CD14-positive monocyte (primary cell): ENCODE measurements around the gene MDFI. TPM values are rescaled to one million over a fixed set of nuclear protein-coding genes. Genes with fewer than 3 reads are reported as not detected.

Experiments used
- DNase-seq, 3 donors: peaks; one replicate each; pipeline ENCODE4 v3.0.0-alpha.2; 2011 to 2022
- H2AFZ ChIP-seq: 2 replicates; pipeline ENCODE4 v1.6.0; 2012; ENCODE audit warnings: mild to moderate bottlenecking, low read depth, low read length, inconsistent platforms; ENCODE audit not compliant: insufficient read depth, poor library complexity, severe bottlenecking
- H3K27ac ChIP-seq, 2 donors: 1 replicate in 1 of 2; 2 replicates in 1 of 2; pipeline ENCODE4 v1.5.1; 2012 to 2013; ENCODE audit warnings: low read length in 2 of 2, control low read depth in 1 of 2, inconsistent platforms in 1 of 2, low read depth in 1 of 2, mild to moderate bottlenecking in 1 of 2
- H3K27me3 ChIP-seq, 2 donors: one replicate each; pipeline versions ENCODE4 v1.6.0 to v1.6.1; 2011 to 2013; ENCODE audit warnings: low read length in 2 of 2; ENCODE audit not compliant: control insufficient read depth in 2 of 2, insufficient read depth in 2 of 2
- H3K36me3 ChIP-seq, 2 donors: replicated peaks in 1 of 2; 1 replicate in 1 of 2; 2 replicates in 1 of 2; pipeline versions ENCODE4 v1.5.1 to v1.6.1; 2012 to 2013; ENCODE audit warnings: low read length in 2 of 2, control low read depth in 1 of 2, inconsistent platforms in 1 of 2, mild to moderate bottlenecking in 1 of 2; ENCODE audit not compliant: insufficient read depth in 2 of 2, control insufficient read depth in 1 of 2
- H3K4me1 ChIP-seq, 2 donors: 1 replicate in 1 of 2; 2 replicates in 1 of 2; pipeline versions ENCODE4 v1.5.1 to v1.6.1; 2012 to 2013; ENCODE audit warnings: low read length in 2 of 2, control low read depth in 1 of 2, inconsistent platforms in 1 of 2, mild to moderate bottlenecking in 1 of 2, moderate library complexity in 1 of 2; ENCODE audit not compliant: insufficient read depth in 2 of 2, control insufficient read depth in 1 of 2
- H3K4me2 ChIP-seq: replicated peaks from 2 replicates; pipeline ENCODE3; 2012; ENCODE audit warnings: low read length, moderate library complexity, mild to moderate bottlenecking; ENCODE audit not compliant: poor library complexity, severe bottlenecking; ENCODE audit errors: extremely low read depth
- H3K4me3 ChIP-seq, 3 experiments: fragments of 200-600 bp in 1 of 3; sonication (generic) in 1 of 3; replicated peaks in 1 of 3; 1 replicate in 2 of 3; 2 replicates in 1 of 3; pipeline ENCODE4 v1.5.1; 2011 to 2013; ENCODE audit warnings: low read length in 3 of 3, mild to moderate bottlenecking in 3 of 3, control low read depth in 2 of 3, low read depth in 2 of 3, inconsistent platforms in 1 of 3, moderate library complexity in 1 of 3
- H3K79me2 ChIP-seq: 2 replicates; pipeline ENCODE4 v1.6.0; 2012; ENCODE audit warnings: mild to moderate bottlenecking, control low read depth, inconsistent platforms, low read length, moderate library complexity; ENCODE audit not compliant: insufficient read depth
- H3K9ac ChIP-seq: 2 replicates; pipeline ENCODE4 v1.6.0; 2017; ENCODE audit warnings: low read length, mild to moderate bottlenecking; ENCODE audit not compliant: insufficient read depth, poor library complexity, severe bottlenecking
- H3K9me3 ChIP-seq, 2 donors: replicated peaks in 1 of 2; 1 replicate in 1 of 2; 2 replicates in 1 of 2; pipeline versions ENCODE4 v1.5.1 to v1.6.1; 2012 to 2013; ENCODE audit warnings: low read length in 2 of 2, control low read depth in 1 of 2; ENCODE audit not compliant: control insufficient read depth in 1 of 2, insufficient read depth in 1 of 2
- H4K20me1 ChIP-seq: 2 replicates; pipeline ENCODE4 v1.6.0; 2012; ENCODE audit warnings: mild to moderate bottlenecking, low read length, control low read depth, moderate library complexity; ENCODE audit not compliant: insufficient read depth
- H3K27ac Mint-ChIP-seq, 7 donors: one replicate each; pipeline ENCODE4 v1.8.0; 2020; ENCODE audit warnings: mild to moderate bottlenecking in 7 of 7, mixed read lengths in 7 of 7, moderate library complexity in 6 of 7, inconsistent platforms in 2 of 7
- H3K27me3 Mint-ChIP-seq, 3 donors: one replicate each; pipeline ENCODE4 v1.8.0; 2021 to 2022; ENCODE audit warnings: low read depth in 3 of 3, mild to moderate bottlenecking in 3 of 3, mixed read lengths in 3 of 3, moderate library complexity in 3 of 3, inconsistent platforms in 1 of 3
- H3K36me3 Mint-ChIP-seq, 2 donors: one replicate each; pipeline ENCODE4 v1.8.0; 2020; ENCODE audit warnings: mixed read lengths in 2 of 2, inconsistent platforms in 1 of 2, mild to moderate bottlenecking in 1 of 2
- H3K4me1 Mint-ChIP-seq: one replicate; pipeline ENCODE4 v1.8.0; 2020; ENCODE audit warnings: mild to moderate bottlenecking, mixed read lengths
- H3K4me3 Mint-ChIP-seq, 2 donors: one replicate each; pipeline ENCODE4 v1.8.0; 2020; ENCODE audit warnings: mild to moderate bottlenecking in 2 of 2, mixed read lengths in 2 of 2, moderate library complexity in 1 of 2
- H3K9me3 Mint-ChIP-seq, 7 donors: one replicate each; pipeline ENCODE4 v1.8.0; 2020 to 2022; ENCODE audit warnings: mixed read lengths in 7 of 7, mild to moderate bottlenecking in 6 of 7, moderate library complexity in 6 of 7, inconsistent platforms in 2 of 7
- CTCF ChIP-seq: fragments of 200-600 bp; IDR thresholded peaks from one replicate; pipeline ENCODE4 v1.8.0; 2022; ENCODE audit warnings: antibody characterized with exemption, mild to moderate bottlenecking
- WGBS: methylation state at CpG from one replicate; pipeline ENCODE4 v1.1.5; 2013; ENCODE audit warnings: missing lambda C conversion rate; ENCODE audit not compliant: insufficient coverage; 5-methylcytosine and 5-hydroxymethylcytosine counted together
- intact Hi-C, 2 donors: fragments of 100-400 bp; cut with micrococcal nuclease; formaldehyde crosslinking; loops; one replicate each; pipeline versions ENCODE4 v1.15.0 to v1.15.1; 2023
- polyA plus RNA-seq, 3 donors: library from polyadenylated mRNA; depleted of rRNA in 1 of 3; unstranded in 2 of 3; stranded (reverse) in 1 of 3; fragments of 300-500 nt in 2 of 3; fragments of >200 nt in 1 of 3; fragmentation: Illumina TruSeq in 2 of 3; gene quantifications; 1 replicate in 2 of 3; 2 replicates in 1 of 3; pipeline ENCODE4 v1.2.3, GENCODE V29; 2012 to 2021

Gene MDFI
- polyA plus RNA-seq, 3 donors = not detected

DNA sequence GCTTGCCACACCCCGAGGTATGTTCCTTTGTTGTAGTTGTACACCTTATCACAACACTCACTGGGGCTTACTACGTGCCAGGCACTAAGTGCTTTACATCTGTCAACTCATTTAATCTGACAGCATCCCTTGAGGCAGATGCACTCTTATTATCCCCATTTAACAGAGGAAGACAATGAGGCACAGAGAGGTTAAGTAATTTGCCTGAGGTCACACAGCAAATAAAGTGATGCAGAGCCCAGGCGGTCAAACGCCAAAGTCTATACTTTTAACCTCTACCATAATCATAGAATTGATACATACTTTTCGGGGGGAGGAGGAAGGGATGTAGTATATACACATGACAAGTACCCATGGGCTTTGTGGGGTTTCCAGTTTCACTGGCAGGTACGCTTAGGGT, 37.7 kb downstream of the MDFI start:
- H3K27me3 Mint-ChIP-seq = peaks cover 0 to 6% (median 1%) of the 10 kb centered on the region in 3 donors
- H3K4me1 Mint-ChIP-seq = peaks cover 10% of the 10 kb centered on the region
- Histone ChIP-seq H3K4me3 (no peak overlapping the region), H3K9me3 (no peaks in the 10 kb centered on the region), H3K36me3 (no peaks in the 10 kb centered on the region), H3K27ac (no peak overlapping the region), H3K9ac (no peak overlapping the region), H2AFZ (no peak overlapping the region), H3K4me2 (no peak overlapping the region), H3K27me3 (no peaks in the 10 kb centered on the region), H3K79me2 (no peaks in the 10 kb centered on the region), H4K20me1 (no peaks in the 10 kb centered on the region), H3K4me1 (peaks cover 0 to 5% of the 10 kb centered on the region in 2 donors)
- no peaks in the 10 kb centered on the region for H3K36me3 Mint-ChIP-seq
- TF ChIP-seq CTCF = no peak
- intact Hi-C loops = no loop called here
- no peak overlapping the region for H3K4me3 Mint-ChIP-seq
- H3K27ac Mint-ChIP-seq = no peak overlapping the region
- H3K9me3 Mint-ChIP-seq = peaks cover 0 to 2% (median 0%) of the 10 kb centered on the region in 7 donors
- WGBS = 100% methylated on average over 1 of the region's 6 CpGs
- no peak for DNase-seq

DNA sequence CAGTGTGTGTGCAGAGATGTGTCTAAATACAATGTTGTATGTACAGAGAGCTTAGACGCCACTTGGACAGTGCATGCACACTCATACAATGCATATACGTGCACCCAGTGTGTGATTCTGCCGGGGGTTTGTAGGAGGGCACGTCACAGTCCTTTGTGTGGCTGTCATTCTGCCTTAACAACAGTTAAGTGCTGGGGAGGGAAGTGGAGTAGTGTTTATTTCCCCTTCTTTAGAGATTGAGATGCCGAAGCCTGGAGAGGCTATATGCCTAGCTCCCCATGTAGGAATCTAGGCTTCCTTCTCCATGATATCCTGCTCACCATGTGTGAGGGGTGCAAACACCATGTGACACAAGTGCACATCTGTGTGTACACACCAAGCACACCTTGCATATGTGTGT, 38.2 kb downstream of the MDFI start:
- Mint-ChIP-seq H3K9me3 (peaks cover 0 to 2% (median 0%) of the 10 kb centered on the region in 7 donors), H3K27me3 (peaks cover 0 to 4% (median 2%) of the 10 kb centered on the region in 3 donors), H3K36me3 (no peaks in the 10 kb centered on the region), H3K4me3 (no peak overlapping the region), H3K27ac (peak overlapping the region in 1 of 7 donors; percentile 68), H3K4me1 (peaks cover 9% of the 10 kb centered on the region)
- Histone ChIP-seq H3K27ac (no peak overlapping the region), H3K4me2 (no peak overlapping the region), H3K27me3 (no peaks in the 10 kb centered on the region), H3K79me2 (no peaks in the 10 kb centered on the region), H3K4me1 (peaks cover 0 to 5% of the 10 kb centered on the region in 2 donors), H3K9ac (no peak overlapping the region), H3K36me3 (no peaks in the 10 kb centered on the region), H2AFZ (no peak overlapping the region), H3K4me3 (no peak overlapping the region), H3K9me3 (no peaks in the 10 kb centered on the region), H4K20me1 (no peaks in the 10 kb centered on the region)
- intact Hi-C loops = no loop called here
- no CpG with 5 or more reads among the region's 5 CpGs for WGBS
- no peak for TF ChIP-seq CTCF
- DNase-seq = no peak
